ENCODE results near the gene NPLOC4. TPM values are rescaled to one million over a fixed set of nuclear protein-coding genes. Genes with fewer than 3 reads are reported as not detected.

Gene NPLOC4
- total RNA-seq, 1 donor from 2014 or later, result 87.5 TPM

GRCh38 chr17:81515530-81516041 lies 121.3 kb downstream of the NPLOC4 start:
- Histone ChIP-seq H3K4me3 (peak overlapping the region; percentile 93), H3K4me1 (peaks cover 88% of the 10 kb centered on the region), H3K36me3 (peaks cover 23% of the 10 kb centered on the region), H3K27me3 (ENCODE audit: low read depth) (peaks cover 20% of the 10 kb centered on the region), H3K9me3 (replicated peaks) (no peaks in the 10 kb centered on the region), H3K27ac (replicated peaks) (peak overlapping the region; percentile 99)
- no peak for DNase-seq
- TF ChIP-seq CTCF (IDR thresholded peaks at IDR 0.05; ENCODE audit: borderline replicate concordance), result no peak
- intact Hi-C loops (cut with micrococcal nuclease), result no loop called here

- peak; percentile 88 for DNase-seq
These were observed 122.0 kb downstream of the NPLOC4 start for GRCh38 chr17:81514739-81515529.

GRCh38 chr17:81514489-81514738 lies 122.5 kb downstream of the NPLOC4 start:
- intact Hi-C loops (cut with micrococcal nuclease), result no loop called here
- no peak for TF ChIP-seq CTCF (IDR thresholded peaks at IDR 0.05; ENCODE audit: borderline replicate concordance)
- no peak for DNase-seq
- Histone ChIP-seq H3K4me1 (peaks cover 92% of the 10 kb centered on the region), H3K27me3 (ENCODE audit: low read depth) (peaks cover 8% of the 10 kb centered on the region), H3K4me3 (peak overlapping the region; percentile 93), H3K9me3 (replicated peaks) (no peaks in the 10 kb centered on the region), H3K36me3 (peaks cover 35% of the 10 kb centered on the region), H3K27ac (replicated peaks) (peak overlapping the region; percentile 99)

More at GRCh38 chr17:81514739-81515529, 122.0 kb downstream of the NPLOC4 start:
- no peak for TF ChIP-seq CTCF (IDR thresholded peaks at IDR 0.05; ENCODE audit: borderline replicate concordance)
- Histone ChIP-seq H3K27me3 (ENCODE audit: low read depth) (peaks cover 13% of the 10 kb centered on the region), H3K9me3 (replicated peaks) (no peaks in the 10 kb centered on the region), H3K4me1 (peaks cover 92% of the 10 kb centered on the region), H3K36me3 (peaks cover 30% of the 10 kb centered on the region), H3K4me3 (peak overlapping the region; percentile 93), H3K27ac (replicated peaks) (peak overlapping the region; percentile 99)
- intact Hi-C loops (cut with micrococcal nuclease), result no loop called here

- Histone ChIP-seq H3K4me3 (peak overlapping the region; percentile 93), H3K36me3 (peaks cover 40% of the 10 kb centered on the region), H3K4me1 (peaks cover 92% of the 10 kb centered on the region), H3K9me3 (replicated peaks) (no peaks in the 10 kb centered on the region), H3K27me3 (ENCODE audit: low read depth) (peaks cover 3% of the 10 kb centered on the region), H3K27ac (replicated peaks) (peak overlapping the region; percentile 99)
- TF ChIP-seq CTCF (IDR thresholded peaks at IDR 0.05; ENCODE audit: borderline replicate concordance), result no peak
- intact Hi-C loops (cut with micrococcal nuclease), result no loop called here
- peak; percentile 75 for DNase-seq
These were observed 123.0 kb downstream of the NPLOC4 start for GRCh38 chr17:81513753-81514488.

- Histone ChIP-seq H3K9me3 (replicated peaks) (no peaks in the 10 kb centered on the region), H3K27ac (replicated peaks) (peak overlapping the region; percentile 99), H3K36me3 (peaks cover 45% of the 10 kb centered on the region), H3K27me3 (ENCODE audit: low read depth) (no peaks in the 10 kb centered on the region), H3K4me1 (peaks cover 92% of the 10 kb centered on the region), H3K4me3 (peak overlapping the region; percentile 93)
- DNase-seq, result peak; percentile 62
- TF ChIP-seq CTCF (IDR thresholded peaks at IDR 0.05; ENCODE audit: borderline replicate concordance), result peak; percentile 7
- intact Hi-C loops (cut with micrococcal nuclease), result no loop called here
These were observed 123.5 kb downstream of the NPLOC4 start for GRCh38 chr17:81513372-81513752.
